HG03520 (cell line): ENCODE results near the gene EMID1.
A peak's percentile ranks its signal among the peaks of the same experiment; 100 is the strongest.

Experiments used
- ATAC-seq: cut with Tn5 transposase; IDR thresholded peaks from one replicate; pipeline ENCODE4 v1.9.1; 2021; ENCODE audit warnings: mild to moderate bottlenecking, moderate library complexity; ENCODE audit not compliant: unreplicated experiment

EMID1 gene

GRCh38 chr22:29205594-29206371 lies at the start of gene EMID1:
EMID1 (plus strand) TSS chr22:29205896; CDS start chr22:29206039, 143 bp downstream.
- no peak for ATAC-seq

- no peak for ATAC-seq
Observed at GRCh38 chr22:29155966-29156365, 49.7 kb upstream of the EMID1 start.

- ATAC-seq: no peak
Observed at GRCh38 chr22:29156507-29156906, 49.2 kb upstream of the EMID1 start.

- ATAC-seq: no peak
Observed at GRCh38 chr22:29157759-29158535, 47.7 kb upstream of the EMID1 start.

GRCh38 chr22:29158546-29158945 lies 47.1 kb upstream of the EMID1 start:
- ATAC-seq: no peak

GRCh38 chr22:29163808-29164207 lies 41.9 kb upstream of the EMID1 start:
- ATAC-seq: no peak

- no peak for ATAC-seq
Observed at GRCh38 chr22:29165321-29166060, 40.2 kb upstream of the EMID1 start.

GRCh38 chr22:29166180-29166579 lies 39.5 kb upstream of the EMID1 start:
- ATAC-seq: no peak

DNA sequence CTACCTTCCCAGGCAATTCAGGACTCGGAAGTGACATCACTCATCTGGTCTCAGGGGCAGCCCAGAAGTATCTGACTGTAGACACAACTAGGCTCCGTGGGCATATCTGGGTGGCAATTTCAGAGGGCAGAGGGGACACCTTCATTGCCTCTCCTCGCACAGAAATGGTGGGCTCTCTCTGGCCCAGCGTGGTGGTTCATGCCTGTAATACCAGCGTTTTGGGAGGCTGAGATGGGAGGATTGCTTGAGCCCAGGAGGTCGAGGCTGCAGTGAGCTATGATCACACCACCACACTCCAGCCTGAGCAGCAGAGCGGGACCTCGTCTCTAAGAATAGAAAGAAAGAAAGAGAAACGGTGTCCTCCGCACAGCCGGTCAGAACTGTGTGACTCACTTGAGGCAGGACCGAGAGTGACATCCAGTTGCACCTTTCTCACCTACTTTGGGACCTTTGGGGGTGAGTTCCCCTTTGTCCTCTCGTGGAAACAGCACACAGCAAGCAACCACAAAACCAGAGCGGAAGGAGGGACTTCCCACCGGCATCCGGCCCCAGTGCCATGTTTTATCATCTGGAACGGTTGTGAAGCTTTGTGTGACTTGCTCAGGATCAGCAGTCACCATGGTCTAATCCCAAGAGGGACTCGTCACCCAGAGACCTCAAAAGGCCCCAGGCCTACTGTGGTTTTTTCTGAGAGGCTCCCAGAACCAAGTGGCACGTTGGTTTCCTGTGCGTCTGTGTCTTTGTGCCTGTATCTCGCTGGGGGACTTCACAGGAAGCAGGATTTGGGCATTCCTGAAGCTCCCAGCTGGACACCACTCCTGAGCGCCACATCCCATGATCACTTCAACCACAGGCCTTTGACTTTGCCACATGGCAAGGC lies 38.4 kb upstream of the EMID1 start:
- ATAC-seq: peak; percentile 85

GRCh38 chr22:29171721-29172120 lies 34.0 kb upstream of the EMID1 start:
- no peak for ATAC-seq

DNA sequence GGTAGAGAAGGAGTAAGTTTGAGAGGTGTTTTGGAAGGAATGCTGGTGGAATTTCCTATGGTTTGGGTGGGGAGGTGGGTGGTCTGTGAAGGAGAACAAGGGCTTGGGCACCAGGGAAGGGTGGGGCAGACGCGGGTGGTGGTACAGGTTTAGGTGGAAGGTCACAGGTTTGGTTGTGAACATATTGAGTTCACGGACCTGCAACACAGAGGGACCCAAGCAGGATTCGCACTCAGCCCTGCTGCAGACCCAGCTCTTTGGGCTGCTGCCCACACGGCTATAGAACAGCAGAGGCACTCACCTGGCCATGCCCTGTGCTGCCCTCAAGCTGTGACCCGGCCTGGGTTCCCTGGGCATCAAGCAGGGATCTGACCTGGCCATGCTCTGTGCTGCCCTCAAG lies 33.5 kb upstream of the EMID1 start:
- no peak for ATAC-seq

- ATAC-seq: no peak
Observed at GRCh38 chr22:29175312-29175835, 30.3 kb upstream of the EMID1 start.

- no peak for ATAC-seq
Observed at GRCh38 chr22:29183971-29184848, 21.5 kb upstream of the EMID1 start.

- ATAC-seq: no peak
Observed at GRCh38 chr22:29184849-29185490, 20.7 kb upstream of the EMID1 start.

DNA sequence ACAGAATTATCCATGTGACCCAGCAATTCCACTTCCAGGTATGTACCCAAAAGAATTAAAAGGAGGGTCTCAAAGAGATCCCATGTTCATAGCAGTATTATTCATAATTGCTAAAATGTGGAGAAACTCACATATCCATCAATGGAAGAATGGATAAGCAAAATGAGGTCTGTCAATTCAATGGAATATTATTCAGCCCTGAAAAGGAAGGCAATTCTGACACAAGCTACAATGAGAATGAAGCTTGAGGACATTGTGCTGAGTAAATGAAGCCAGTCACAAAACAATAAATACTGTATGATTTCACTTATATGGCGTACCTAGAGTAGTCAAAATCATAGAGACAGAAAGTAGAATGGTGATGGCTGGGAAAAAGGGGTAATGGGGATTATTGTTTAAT lies 19.4 kb upstream of the EMID1 start:
- ATAC-seq: no peak

DNA sequence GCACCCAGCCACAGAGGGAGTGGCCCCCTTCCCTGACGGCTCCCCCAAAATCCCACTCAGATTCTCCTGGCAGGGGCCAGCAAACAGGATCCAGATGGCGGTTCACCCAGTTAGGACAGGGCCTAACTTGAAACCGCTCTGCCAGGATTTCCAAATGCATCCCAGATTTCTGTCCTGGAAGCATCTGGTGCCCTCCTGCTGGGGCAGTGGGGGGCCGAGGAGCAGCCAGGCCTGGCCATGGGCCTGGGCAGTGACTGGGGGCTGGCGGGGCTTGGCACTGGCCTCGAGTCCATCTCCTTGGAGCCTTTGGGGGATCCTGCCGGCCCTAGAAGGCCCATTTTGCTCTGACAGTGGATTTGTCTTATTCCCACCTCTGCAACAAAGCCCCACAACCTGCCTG lies 17.9 kb upstream of the EMID1 start:
- no peak for ATAC-seq

- ATAC-seq: no peak
Observed at GRCh38 chr22:29190051-29190450, 15.6 kb upstream of the EMID1 start.

DNA sequence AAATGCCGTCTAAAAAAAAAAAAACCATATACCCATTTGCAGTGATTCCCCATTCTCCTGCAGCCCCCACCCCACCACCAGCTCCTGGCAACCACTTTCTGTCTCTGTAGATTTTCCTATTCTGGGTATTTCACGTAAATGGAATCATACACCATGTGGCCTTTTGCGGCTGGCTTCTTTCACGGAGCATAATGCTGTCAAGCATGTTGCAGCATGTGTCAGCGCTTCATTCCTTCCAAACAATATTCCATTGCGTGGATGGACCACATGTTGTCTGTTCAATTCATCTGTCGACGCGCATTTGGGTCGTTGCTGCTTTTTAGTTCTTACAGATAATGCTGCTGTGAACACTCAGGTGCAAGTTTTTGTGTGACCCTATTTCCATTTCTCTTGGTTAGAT lies 14.8 kb upstream of the EMID1 start:
- no peak for ATAC-seq

DNA sequence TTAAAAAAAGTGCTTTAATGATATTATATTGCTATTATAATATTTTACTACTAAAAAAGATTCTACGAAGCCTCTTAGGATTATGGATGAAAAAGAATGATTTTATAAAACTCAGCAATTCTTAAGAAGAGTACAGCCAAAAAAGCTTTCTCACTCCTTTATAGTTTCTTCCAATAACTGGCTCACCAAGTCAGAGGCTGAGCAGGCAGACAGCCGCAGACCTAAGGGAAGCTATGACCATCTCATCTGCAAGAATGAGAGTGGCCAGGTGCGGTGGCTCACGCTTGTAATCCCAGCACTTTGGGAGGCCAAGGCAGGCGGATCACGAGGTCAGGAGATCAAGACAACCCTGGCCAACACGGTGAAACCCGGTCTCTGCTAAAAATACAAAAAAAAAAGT lies 12.7 kb upstream of the EMID1 start:
- ATAC-seq: no peak
